Body of pancreas (tissue), 4 donors: ENCODE results near the gene IQCK.

Experiments
- CTCF ChIP-seq, 7 experiments: fragments of 450-650 bp in 4 of 7; fragments of 200-600 bp in 3 of 7; sonication (generic) in 3 of 7; IDR thresholded peaks; one replicate each; pipeline ENCODE4 v1.5.1; 2016 to 2019; ENCODE audit warnings: antibody characterized with exemption in 7 of 7
- POLR2A ChIP-seq, 3 donors: fragments of 450-650 bp; IDR thresholded peaks; one replicate each; pipeline ENCODE4 v1.6.1; 2016; ENCODE audit warnings: antibody characterized with exemption in 3 of 3, mild to moderate bottlenecking in 2 of 3

- TF ChIP-seq CTCF (IDR thresholded peaks at IDR 0.05) (no peak), POLR2A (IDR thresholded peaks at IDR 0.05) (no peak)
These were observed 47.9 kb downstream of the IQCK start for GRCh38 chr16:19765860-19766553.
